Suprapubic skin (tissue), 4 donors: ENCODE measurements around the gene UBXN1.

Experiments
- POLR2A ChIP-seq, 2 donors: fragments of 450-650 bp; IDR thresholded peaks; one replicate each; pipeline ENCODE4 v1.6.1; 2017; ENCODE audit warnings: antibody characterized with exemption in 2 of 2, mild to moderate bottlenecking in 2 of 2, moderate library complexity in 2 of 2
- POLR2AphosphoS5 ChIP-seq, 3 donors: sonication (generic); formaldehyde crosslinking; IDR thresholded peaks; one replicate each; pipeline ENCODE4 v1.6.1; 2017; ENCODE audit warnings: antibody characterized with exemption in 3 of 3
- TF ChIP-seq, protein P1 (sequence below), 2 donors: fragments of 200-600 bp in 1 of 2; fragments of 450-650 bp in 1 of 2; sonication (generic) in 1 of 2; IDR thresholded peaks; one replicate each; pipeline ENCODE4 v1.5.1; 2016 to 2019; ENCODE audit warnings: antibody characterized with exemption in 2 of 2, mild to moderate bottlenecking in 1 of 2, moderate library complexity in 1 of 2

DNA sequence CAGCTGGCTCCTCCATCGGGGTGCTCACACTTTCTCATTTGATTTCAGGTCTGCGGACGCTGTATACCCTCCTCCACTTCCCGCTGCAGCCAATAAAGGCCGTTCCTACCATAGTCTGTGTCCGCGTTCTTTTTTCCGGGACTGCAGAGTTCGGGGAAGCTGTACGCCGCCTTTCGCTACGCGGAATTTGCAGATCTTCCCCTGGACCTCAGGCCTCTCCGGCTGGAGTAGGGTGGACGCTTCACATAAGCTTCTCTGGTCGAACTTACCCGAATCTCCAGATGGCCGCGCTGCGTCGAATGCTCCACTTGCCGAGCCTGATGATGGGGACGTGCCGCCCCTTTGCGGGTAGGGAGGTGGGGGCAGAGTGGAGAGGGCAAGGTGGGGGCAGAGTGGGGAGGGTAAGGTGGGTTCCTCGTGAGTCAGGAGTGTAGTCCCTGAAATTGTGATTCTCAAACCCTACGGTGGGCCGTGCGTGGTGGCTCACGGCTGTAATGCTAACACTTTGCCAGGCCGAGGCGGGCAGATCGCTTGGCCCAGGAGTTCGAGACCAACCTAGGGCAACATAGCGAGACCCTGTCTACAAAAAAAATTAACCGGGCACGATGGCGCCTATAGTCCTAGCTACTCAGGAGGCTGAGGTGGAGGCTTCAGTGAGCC lies 13.1 kb downstream of the UBXN1 start:
- TF ChIP-seq, protein P1, sequence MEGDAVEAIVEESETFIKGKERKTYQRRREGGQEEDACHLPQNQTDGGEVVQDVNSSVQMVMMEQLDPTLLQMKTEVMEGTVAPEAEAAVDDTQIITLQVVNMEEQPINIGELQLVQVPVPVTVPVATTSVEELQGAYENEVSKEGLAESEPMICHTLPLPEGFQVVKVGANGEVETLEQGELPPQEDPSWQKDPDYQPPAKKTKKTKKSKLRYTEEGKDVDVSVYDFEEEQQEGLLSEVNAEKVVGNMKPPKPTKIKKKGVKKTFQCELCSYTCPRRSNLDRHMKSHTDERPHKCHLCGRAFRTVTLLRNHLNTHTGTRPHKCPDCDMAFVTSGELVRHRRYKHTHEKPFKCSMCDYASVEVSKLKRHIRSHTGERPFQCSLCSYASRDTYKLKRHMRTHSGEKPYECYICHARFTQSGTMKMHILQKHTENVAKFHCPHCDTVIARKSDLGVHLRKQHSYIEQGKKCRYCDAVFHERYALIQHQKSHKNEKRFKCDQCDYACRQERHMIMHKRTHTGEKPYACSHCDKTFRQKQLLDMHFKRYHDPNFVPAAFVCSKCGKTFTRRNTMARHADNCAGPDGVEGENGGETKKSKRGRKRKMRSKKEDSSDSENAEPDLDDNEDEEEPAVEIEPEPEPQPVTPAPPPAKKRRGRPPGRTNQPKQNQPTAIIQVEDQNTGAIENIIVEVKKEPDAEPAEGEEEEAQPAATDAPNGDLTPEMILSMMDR (IDR thresholded peaks at IDR 0.05) = no peak
- peak in 1 of 3 donors; percentile 0 for TF ChIP-seq POLR2AphosphoS5 (IDR thresholded peaks at IDR 0.05)
- no peak for TF ChIP-seq POLR2A (IDR thresholded peaks at IDR 0.05)
